ENCODE results near the gene SLC7A7. TPM values are rescaled to one million over a fixed set of nuclear protein-coding genes. Genes with fewer than 3 reads are reported as not detected.

Gene SLC7A7
- polyA plus RNA-seq, 2 of the 4 experiments (the other 2 are of a cell fraction) = 44.2 to 86.8 TPM

DNA sequence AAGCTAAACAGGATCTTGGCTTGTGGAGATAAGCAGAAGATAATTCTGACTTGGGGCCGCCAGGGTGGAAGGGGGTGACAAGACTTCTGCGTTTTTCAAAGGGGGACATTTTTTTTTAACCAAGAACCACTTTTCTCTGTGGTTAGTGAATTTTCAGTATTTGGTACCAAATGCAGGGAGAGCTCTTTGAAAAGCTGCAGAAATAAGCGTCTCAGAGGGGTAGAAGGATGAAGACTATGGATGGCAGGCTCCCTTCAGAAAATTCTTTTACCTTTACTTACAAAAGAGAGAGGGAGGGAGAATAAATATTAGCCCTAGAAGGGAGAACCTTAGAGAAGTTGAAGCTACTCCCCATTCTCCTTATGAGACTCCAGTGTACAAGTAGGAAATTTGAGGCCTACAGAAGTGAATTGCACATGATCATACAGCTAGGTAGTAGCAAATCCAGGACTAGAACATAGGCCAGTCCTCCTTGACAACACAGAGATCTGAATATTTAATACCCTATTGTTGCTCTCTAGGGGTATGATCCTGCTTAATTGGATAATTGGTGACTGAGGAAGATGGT lies 15.3 kb upstream of the SLC7A7 start:
- TF ChIP-seq EHMT2 (IDR thresholded peaks at IDR 0.05; ENCODE audit: low read depth) = no peak
- no peak for TF ChIP-seq RARB (CRISPR knock-in tag; IDR thresholded peaks at IDR 0.05)
- no peak for TF ChIP-seq EP300 (IDR thresholded peaks at IDR 0.05)
- TF ChIP-seq, protein P1, sequence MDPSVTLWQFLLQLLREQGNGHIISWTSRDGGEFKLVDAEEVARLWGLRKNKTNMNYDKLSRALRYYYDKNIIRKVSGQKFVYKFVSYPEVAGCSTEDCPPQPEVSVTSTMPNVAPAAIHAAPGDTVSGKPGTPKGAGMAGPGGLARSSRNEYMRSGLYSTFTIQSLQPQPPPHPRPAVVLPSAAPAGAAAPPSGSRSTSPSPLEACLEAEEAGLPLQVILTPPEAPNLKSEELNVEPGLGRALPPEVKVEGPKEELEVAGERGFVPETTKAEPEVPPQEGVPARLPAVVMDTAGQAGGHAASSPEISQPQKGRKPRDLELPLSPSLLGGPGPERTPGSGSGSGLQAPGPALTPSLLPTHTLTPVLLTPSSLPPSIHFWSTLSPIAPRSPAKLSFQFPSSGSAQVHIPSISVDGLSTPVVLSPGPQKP (IDR thresholded peaks at IDR 0.05; ENCODE audit: low read depth, low read length) = no peak
- TF ChIP-seq JUN (IDR thresholded peaks at IDR 0.05) = no peak

DNA sequence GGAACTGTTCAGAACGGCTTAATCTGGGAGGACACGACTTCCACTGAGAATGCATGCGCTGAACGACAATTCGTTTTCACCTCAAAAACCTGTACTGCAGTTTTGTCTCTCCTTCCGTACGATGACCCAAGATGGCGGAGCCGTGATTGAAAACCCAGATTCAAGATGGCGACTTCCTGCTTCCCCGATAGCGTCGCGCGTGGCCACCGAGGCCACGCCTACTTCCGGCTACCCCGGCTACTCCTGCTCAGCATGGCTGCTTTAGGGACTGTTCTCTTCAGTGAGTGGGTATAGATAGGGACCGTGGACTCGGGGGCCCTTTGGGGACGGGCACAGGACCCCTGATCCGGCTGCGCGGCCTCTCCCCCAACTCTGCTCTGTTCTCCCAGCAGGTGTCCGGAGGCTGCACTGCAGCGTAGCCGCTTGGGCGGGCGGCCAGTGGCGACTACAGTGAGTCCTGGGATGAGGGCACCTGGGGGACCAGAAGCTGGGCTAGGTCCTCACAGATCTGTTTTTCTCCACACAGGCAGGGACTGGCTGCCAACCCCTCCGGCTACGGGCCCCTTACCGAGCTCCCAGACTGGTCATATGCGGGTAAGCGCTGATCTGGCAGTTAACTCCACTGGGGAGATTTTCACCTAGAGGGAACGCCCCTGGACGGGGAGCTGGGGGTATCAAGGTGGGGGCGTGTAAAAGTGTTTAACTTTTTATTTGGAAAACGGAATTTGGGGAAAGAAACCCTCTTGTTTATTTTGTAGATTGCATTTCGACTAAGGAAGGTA lies 14.6 kb upstream of the SLC7A7 start, which contains the start of gene MRPL52:
MRPL52 (plus strand) TSS at position 227 of the 782 bp plus-strand sequence; CDS start at position 253, 26 bp downstream.
- 2% methylated on average over 39 of the region's 41 CpGs for WGBS (ENCODE audit: missing lambda C conversion rate)
- Histone ChIP-seq H3K4me1 (peaks cover 8% of the 10 kb centered on the region), H3K9me3 (no peaks in the 10 kb centered on the region), H3K27ac (peak within 1 kb of the TSS; percentile 81 to 93), H3K4me3 (peak within 1 kb of the TSS; percentile 67), H3K4me2 (peak within 1 kb of the TSS; percentile 80)
- peak; percentile 95 to 98 for ATAC-seq
- DNase-seq (ENCODE audit: low read depth in 1 of 2, low spot score in 1 of 2) = peak; percentile 88 to 90
- no peak for FAIRE-seq
- ChIA-PET POLR2A (interaction anchor here (0.6 to 1.3 kb wide), 4 partner anchors 19 to 240 kb away, joined by 3 to 6 read pairs (median 4); no protein-coding TSS in a partner anchor), CTCF (interaction anchor here (0.6 to 2.6 kb wide), 11 partner anchors 8 to 274 kb away, joined by 3 to 22 read pairs (median 3); no protein-coding TSS in a partner anchor)
- no peak for TF ChIP-seq ZFP36 (IDR thresholded peaks at IDR 0.05; ENCODE audit: borderline replicate concordance, partially characterized antibody)
- peak in 1 of 2 experiments; percentile 61; a peak in 1 of 5 replicates for TF ChIP-seq JUN (IDR thresholded peaks at IDR 0.05)
- no peak for TF ChIP-seq RARB (CRISPR knock-in tag; IDR thresholded peaks at IDR 0.05)
- TF ChIP-seq, protein P2, sequence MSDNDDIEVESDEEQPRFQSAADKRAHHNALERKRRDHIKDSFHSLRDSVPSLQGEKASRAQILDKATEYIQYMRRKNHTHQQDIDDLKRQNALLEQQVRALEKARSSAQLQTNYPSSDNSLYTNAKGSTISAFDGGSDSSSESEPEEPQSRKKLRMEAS (IDR thresholded peaks at IDR 0.05) = peak; percentile 65; the same call in 1 of the 2 replicates
- TF ChIP-seq KDM5A (IDR thresholded peaks at IDR 0.05) = peak; percentile 94
- no peak for TF ChIP-seq CBX8 (IDR thresholded peaks at IDR 0.05)
- no peak for TF ChIP-seq SREBF2 (IDR thresholded peaks at IDR 0.05)
- TF ChIP-seq, protein P3, sequence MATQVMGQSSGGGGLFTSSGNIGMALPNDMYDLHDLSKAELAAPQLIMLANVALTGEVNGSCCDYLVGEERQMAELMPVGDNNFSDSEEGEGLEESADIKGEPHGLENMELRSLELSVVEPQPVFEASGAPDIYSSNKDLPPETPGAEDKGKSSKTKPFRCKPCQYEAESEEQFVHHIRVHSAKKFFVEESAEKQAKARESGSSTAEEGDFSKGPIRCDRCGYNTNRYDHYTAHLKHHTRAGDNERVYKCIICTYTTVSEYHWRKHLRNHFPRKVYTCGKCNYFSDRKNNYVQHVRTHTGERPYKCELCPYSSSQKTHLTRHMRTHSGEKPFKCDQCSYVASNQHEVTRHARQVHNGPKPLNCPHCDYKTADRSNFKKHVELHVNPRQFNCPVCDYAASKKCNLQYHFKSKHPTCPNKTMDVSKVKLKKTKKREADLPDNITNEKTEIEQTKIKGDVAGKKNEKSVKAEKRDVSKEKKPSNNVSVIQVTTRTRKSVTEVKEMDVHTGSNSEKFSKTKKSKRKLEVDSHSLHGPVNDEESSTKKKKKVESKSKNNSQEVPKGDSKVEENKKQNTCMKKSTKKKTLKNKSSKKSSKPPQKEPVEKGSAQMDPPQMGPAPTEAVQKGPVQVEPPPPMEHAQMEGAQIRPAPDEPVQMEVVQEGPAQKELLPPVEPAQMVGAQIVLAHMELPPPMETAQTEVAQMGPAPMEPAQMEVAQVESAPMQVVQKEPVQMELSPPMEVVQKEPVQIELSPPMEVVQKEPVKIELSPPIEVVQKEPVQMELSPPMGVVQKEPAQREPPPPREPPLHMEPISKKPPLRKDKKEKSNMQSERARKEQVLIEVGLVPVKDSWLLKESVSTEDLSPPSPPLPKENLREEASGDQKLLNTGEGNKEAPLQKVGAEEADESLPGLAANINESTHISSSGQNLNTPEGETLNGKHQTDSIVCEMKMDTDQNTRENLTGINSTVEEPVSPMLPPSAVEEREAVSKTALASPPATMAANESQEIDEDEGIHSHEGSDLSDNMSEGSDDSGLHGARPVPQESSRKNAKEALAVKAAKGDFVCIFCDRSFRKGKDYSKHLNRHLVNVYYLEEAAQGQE (IDR thresholded peaks at IDR 0.05) = peak; percentile 58
- TF ChIP-seq FOSB (CRISPR knock-in tag; IDR thresholded peaks at IDR 0.05) = no peak
- TF ChIP-seq RNF2 (IDR thresholded peaks at IDR 0.05; ENCODE audit: borderline replicate concordance, low read depth) = no peak
- TF ChIP-seq ZSCAN20 (CRISPR knock-in tag; IDR thresholded peaks at IDR 0.05) = no peak
- no peak for TF ChIP-seq GATA3 (IDR thresholded peaks at IDR 0.05; ENCODE audit: borderline replicate concordance)
- TF ChIP-seq FOSL2 (IDR thresholded peaks at IDR 0.05) = no peak
- TF ChIP-seq FOSL2 (CRISPR knock-in tag; IDR thresholded peaks at IDR 0.05) = no peak
- TF ChIP-seq CBX2 (IDR thresholded peaks at IDR 0.05; ENCODE audit: borderline replicate concordance, low read depth) = no peak
- TF ChIP-seq MAFK (IDR thresholded peaks at IDR 0.05; ENCODE audit: partially characterized antibody) = peak; percentile 24
- no peak for TF ChIP-seq ZC3H11A (IDR thresholded peaks at IDR 0.05)
- TF ChIP-seq NR3C1 (IDR thresholded peaks at IDR 0.05) = no peak
- TF ChIP-seq, protein P4, sequence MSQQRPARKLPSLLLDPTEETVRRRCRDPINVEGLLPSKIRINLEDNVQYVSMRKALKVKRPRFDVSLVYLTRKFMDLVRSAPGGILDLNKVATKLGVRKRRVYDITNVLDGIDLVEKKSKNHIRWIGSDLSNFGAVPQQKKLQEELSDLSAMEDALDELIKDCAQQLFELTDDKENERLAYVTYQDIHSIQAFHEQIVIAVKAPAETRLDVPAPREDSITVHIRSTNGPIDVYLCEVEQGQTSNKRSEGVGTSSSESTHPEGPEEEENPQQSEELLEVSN (IDR thresholded peaks at IDR 0.05; ENCODE audit: borderline replicate concordance, low read depth) = no peak
- no peak for TF ChIP-seq BHLHE40 (IDR thresholded peaks at IDR 0.05; ENCODE audit: low read depth, low read length)
- no peak for TF ChIP-seq TP53 (CRISPR knock-in tag; IDR thresholded peaks at IDR 0.05)
- TF ChIP-seq, protein P5, sequence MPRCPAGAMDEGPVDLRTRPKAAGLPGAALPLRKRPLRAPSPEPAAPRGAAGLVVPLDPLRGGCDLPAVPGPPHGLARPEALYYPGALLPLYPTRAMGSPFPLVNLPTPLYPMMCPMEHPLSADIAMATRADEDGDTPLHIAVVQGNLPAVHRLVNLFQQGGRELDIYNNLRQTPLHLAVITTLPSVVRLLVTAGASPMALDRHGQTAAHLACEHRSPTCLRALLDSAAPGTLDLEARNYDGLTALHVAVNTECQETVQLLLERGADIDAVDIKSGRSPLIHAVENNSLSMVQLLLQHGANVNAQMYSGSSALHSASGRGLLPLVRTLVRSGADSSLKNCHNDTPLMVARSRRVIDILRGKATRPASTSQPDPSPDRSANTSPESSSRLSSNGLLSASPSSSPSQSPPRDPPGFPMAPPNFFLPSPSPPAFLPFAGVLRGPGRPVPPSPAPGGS (IDR thresholded peaks at IDR 0.05) = peak; percentile 42; the same call in 1 of the 3 replicates
- TF ChIP-seq FOXS1 (CRISPR knock-in tag; IDR thresholded peaks at IDR 0.05) = no peak
- TF ChIP-seq, protein P6, sequence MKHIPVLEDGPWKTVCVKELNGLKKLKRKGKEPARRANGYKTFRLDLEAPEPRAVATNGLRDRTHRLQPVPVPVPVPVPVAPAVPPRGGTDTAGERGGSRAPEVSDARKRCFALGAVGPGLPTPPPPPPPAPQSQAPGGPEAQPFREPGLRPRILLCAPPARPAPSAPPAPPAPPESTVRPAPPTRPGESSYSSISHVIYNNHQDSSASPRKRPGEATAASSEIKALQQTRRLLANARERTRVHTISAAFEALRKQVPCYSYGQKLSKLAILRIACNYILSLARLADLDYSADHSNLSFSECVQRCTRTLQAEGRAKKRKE (CRISPR knock-in tag; IDR thresholded peaks at IDR 0.05; ENCODE audit: low read depth) = no peak
- TF ChIP-seq PHF8 (IDR thresholded peaks at IDR 0.05; ENCODE audit: borderline replicate concordance, low read depth) = peak; percentile 42; the same call in 1 of the 2 replicates

More for the DNA sequence above, 15.3 kb upstream of the SLC7A7 start:
- FAIRE-seq = no peak
- Histone ChIP-seq H3K4me3 (peak overlapping the region; percentile 67), H3K4me1 (peaks cover 5% of the 10 kb centered on the region; the same call in 1 of the 3 replicates), H3K4me2 (peak overlapping the region; percentile 80), H3K9me3 (no peaks in the 10 kb centered on the region), H3K27ac (peak overlapping the region; percentile 81 to 93)
- ChIA-PET CTCF (interaction anchor here (0.8 to 2.6 kb wide), 10 partner anchors 8 to 274 kb away, joined by 3 to 22 read pairs (median 4); no protein-coding TSS in a partner anchor), POLR2A (interaction anchor here (0.6 to 1.3 kb wide), 4 partner anchors 18 to 241 kb away, joined by 3 to 6 read pairs (median 4); no protein-coding TSS in a partner anchor)
- 22% methylated on average over 3 of the region's 3 CpGs for WGBS (ENCODE audit: missing lambda C conversion rate)
- DNase-seq (ENCODE audit: low read depth in 1 of 2, low spot score in 1 of 2) = no peak
- peak in 1 of 2 experiments; percentile 8; a peak in 1 of 6 replicates for ATAC-seq
